ENCODE measurements around the gene CHST4.

- TF ChIP-seq POLR2AphosphoS5 (IDR thresholded peaks at IDR 0.05), result no peak
- TF ChIP-seq POLR2A (IDR thresholded peaks at IDR 0.05; ENCODE audit: low read depth), result no peak
These were observed 26.4 kb upstream of the CHST4 start for GRCh38 chr16:71499775-71500364.

Data from esophagus muscularis mucosa (tissue), 2 donors.